SK-N-SH treated with all-trans-retinoic acid at 6 μM for 48 hours (cell line): ENCODE measurements around the gene SRRD.

Source experiments
- ATAC-seq: fragments of 200-7000 bp; cut with Tn5 transposase; 3 replicates; pipeline ENCODE4 v1.9.1; 2020; ENCODE audit warnings: mild to moderate bottlenecking, moderate library complexity
- ARNTL ChIP-seq: fragments of 450-650 bp; formaldehyde crosslinking; IDR thresholded peaks from 2 replicates; pipeline ENCODE4 v1.5.0; 2020; ENCODE audit warnings: low read depth, mild to moderate bottlenecking, moderate library complexity, borderline replicate concordance
- BACH2 ChIP-seq: fragments of 250-450 bp; sonication (Bioruptor Pico); IDR thresholded peaks from 2 replicates; pipeline ENCODE4 v1.9.0; 2021; ENCODE audit warnings: mild to moderate bottlenecking, borderline replicate concordance
- CREB5 ChIP-seq: fragments of 250-450 bp; sonication (Bioruptor Pico); IDR thresholded peaks from 2 replicates; pipeline ENCODE4 v1.5.1; 2020; ENCODE audit warnings: low read depth, mild to moderate bottlenecking, moderate library complexity
- CSDC2 ChIP-seq: fragments of 250-450 bp; sonication (Bioruptor Pico); IDR thresholded peaks from 2 replicates; pipeline ENCODE4 v1.5.0; 2020; ENCODE audit warnings: mild to moderate bottlenecking, moderate library complexity
- CSRNP3 ChIP-seq: fragments of 250-450 bp; sonication (Bioruptor Pico); IDR thresholded peaks from 2 replicates; pipeline ENCODE4 v1.5.1; 2021; ENCODE audit warnings: mild to moderate bottlenecking, moderate library complexity
- ESRRG ChIP-seq: fragments of 250-450 bp; sonication (Bioruptor Pico); IDR thresholded peaks from 2 replicates; pipeline ENCODE4 v1.6.1; 2021; ENCODE audit warnings: mild to moderate bottlenecking
- GLIS3 ChIP-seq: fragments of 250-450 bp; sonication (Bioruptor Pico); IDR thresholded peaks from 2 replicates; pipeline ENCODE4 v1.5.0; 2020; ENCODE audit warnings: mild to moderate bottlenecking, moderate library complexity
- ISL1 ChIP-seq: fragments of 250-450 bp; sonication (Bioruptor Pico); IDR thresholded peaks from 2 replicates; pipeline ENCODE4 v2.1.2; 2022; ENCODE audit warnings: mild to moderate bottlenecking, moderate library complexity
- OSR1 ChIP-seq: fragments of 250-450 bp; sonication (Bioruptor Pico); IDR thresholded peaks from 2 replicates; pipeline ENCODE4 v1.8.0; 2022; ENCODE audit warnings: moderate library complexity, mild to moderate bottlenecking, inconsistent platforms
- PATZ1 ChIP-seq: fragments of 250-450 bp; sonication (Bioruptor Pico); IDR thresholded peaks from 2 replicates; pipeline ENCODE4 v1.8.0; 2020; ENCODE audit warnings: mild to moderate bottlenecking, moderate library complexity, borderline replicate concordance
- POU6F1 ChIP-seq: fragments of 250-450 bp; sonication (Bioruptor Pico); IDR thresholded peaks from 2 replicates; pipeline ENCODE4 v1.8.0; 2021; ENCODE audit warnings: low read depth, mild to moderate bottlenecking, moderate library complexity, borderline replicate concordance
- PPARA ChIP-seq: fragments of 250-450 bp; sonication (Bioruptor Pico); IDR thresholded peaks from 2 replicates; pipeline ENCODE4 v1.5.0; 2020; ENCODE audit warnings: mild to moderate bottlenecking, borderline replicate concordance
- RARB ChIP-seq: fragments of 250-450 bp; sonication (Bioruptor Pico); IDR thresholded peaks from 2 replicates; pipeline ENCODE4 v1.8.0; 2021; ENCODE audit warnings: mild to moderate bottlenecking, moderate library complexity
- SNAI2 ChIP-seq: fragments of 250-450 bp; sonication (Bioruptor Pico); IDR thresholded peaks from 2 replicates; pipeline ENCODE4 v1.5.0; 2020; ENCODE audit warnings: mild to moderate bottlenecking, moderate library complexity
- TCF4 ChIP-seq: fragments of 250-450 bp; sonication (Bioruptor Pico); IDR thresholded peaks from 2 replicates; pipeline ENCODE4 v1.8.0; 2021; ENCODE audit warnings: mild to moderate bottlenecking, moderate library complexity, borderline replicate concordance
- TOX ChIP-seq: fragments of 250-450 bp; sonication (Bioruptor Pico); IDR thresholded peaks from 2 replicates; pipeline ENCODE4 v1.8.0; 2021; ENCODE audit warnings: mild to moderate bottlenecking, moderate library complexity, borderline replicate concordance
- TSHZ2 ChIP-seq: fragments of 250-450 bp; sonication (Bioruptor Pico); IDR thresholded peaks from 2 replicates; pipeline ENCODE4 v1.5.0; 2020; ENCODE audit warnings: mild to moderate bottlenecking, moderate library complexity
- ZC3H10 ChIP-seq: fragments of 250-450 bp; sonication (Bioruptor Pico); IDR thresholded peaks from 2 replicates; pipeline ENCODE4 v1.5.1; 2021; ENCODE audit warnings: mild to moderate bottlenecking, moderate library complexity
- ZFP3 ChIP-seq: fragments of 250-450 bp; sonication (Bioruptor Pico); IDR thresholded peaks from 2 replicates; pipeline ENCODE4 v1.5.0; 2020; ENCODE audit warnings: mild to moderate bottlenecking, moderate library complexity
- ZFP30 ChIP-seq: fragments of 450-650 bp; formaldehyde crosslinking; IDR thresholded peaks from 2 replicates; pipeline ENCODE4 v1.5.0; 2022; ENCODE audit warnings: mild to moderate bottlenecking, moderate library complexity
- ZNF565 ChIP-seq: fragments of 450-650 bp; formaldehyde crosslinking; conservative IDR thresholded peaks from 2 replicates; pipeline ENCODE4 v1.5.0; 2020; ENCODE audit warnings: low read depth, mild to moderate bottlenecking, moderate library complexity
- ZNF8 ChIP-seq: fragments of 450-650 bp; formaldehyde crosslinking; IDR thresholded peaks from 2 replicates; pipeline ENCODE4 v1.5.0; 2020; ENCODE audit warnings: mild to moderate bottlenecking, moderate library complexity

Gene SRRD

GRCh38 chr22:26470807-26471206, 12.9 kb upstream of the SRRD start:
- no peak for ATAC-seq
- TF ChIP-seq PATZ1 (CRISPR knock-in tag) (no peak), ZFP30 (CRISPR knock-in tag) (no peak), CSRNP3 (no peak), ISL1 (CRISPR knock-in tag) (no peak), PPARA (CRISPR knock-in tag) (no peak), GLIS3 (CRISPR knock-in tag) (no peak), TCF4 (CRISPR knock-in tag) (no peak), ZNF565 (CRISPR knock-in tag) (no peak), ZNF8 (CRISPR knock-in tag) (no peak), TOX (no peak), RARB (CRISPR knock-in tag) (no peak), CREB5 (CRISPR knock-in tag) (no peak), ZFP3 (CRISPR knock-in tag) (no peak), ARNTL (CRISPR knock-in tag) (no peak), CSDC2 (CRISPR knock-in tag) (no peak), OSR1 (CRISPR knock-in tag) (no peak)

GRCh38 chr22:26471522-26471921, 12.2 kb upstream of the SRRD start:
- TF ChIP-seq ZNF565 (CRISPR knock-in tag) (no peak), ESRRG (CRISPR knock-in tag) (no peak), SNAI2 (CRISPR knock-in tag) (no peak), ZNF8 (CRISPR knock-in tag) (no peak), GLIS3 (CRISPR knock-in tag) (no peak), TCF4 (CRISPR knock-in tag) (no peak)
- ATAC-seq = peak; percentile 90

- TF ChIP-seq CSRNP3 (no peak), ZNF565 (CRISPR knock-in tag) (no peak), ZC3H10 (CRISPR knock-in tag) (no peak), CREB5 (CRISPR knock-in tag) (no peak), BACH2 (CRISPR knock-in tag) (no peak), TSHZ2 (CRISPR knock-in tag) (no peak), PPARA (CRISPR knock-in tag) (no peak), ARNTL (CRISPR knock-in tag) (no peak), PATZ1 (CRISPR knock-in tag) (no peak), ZNF8 (CRISPR knock-in tag) (no peak), RARB (CRISPR knock-in tag) (no peak), CSDC2 (CRISPR knock-in tag) (no peak), POU6F1 (CRISPR knock-in tag) (no peak), ZFP30 (CRISPR knock-in tag) (no peak), ESRRG (CRISPR knock-in tag) (no peak), GLIS3 (CRISPR knock-in tag) (no peak)
- no peak for ATAC-seq
These were observed 9.0 kb upstream of the SRRD start for GRCh38 chr22:26474682-26475081.
